Activated T-helper 2 cell treated with anti-CD3 and anti-CD28 coated beads, Interferon-gamma antibody, Interleukin-2, Interleukin-4, amounts not matched to agents 10 μg/mL and 5 μg/mL and 100 μg/mL, durations not matched to agents 14 hours and 24 hours and 36 hours (primary cell): ENCODE results near the gene MAP2. TPM values are rescaled to one million over a fixed set of nuclear protein-coding genes. Genes with fewer than 3 reads are reported as not detected.

Source experiments
- DNase-seq: peaks from one replicate; pipeline ENCODE4 v3.0.0; 2021; ENCODE audit warnings: low spot score
- H3K27ac Mint-ChIP-seq: one replicate; pipeline ENCODE4 v1.8.0; 2021; ENCODE audit warnings: mixed read lengths
- H3K27me3 Mint-ChIP-seq: one replicate; pipeline ENCODE4 v1.8.0; 2021; ENCODE audit warnings: low read depth, mixed read lengths
- H3K36me3 Mint-ChIP-seq: one replicate; pipeline ENCODE4 v1.8.0; 2021; ENCODE audit warnings: low read depth, mixed read lengths
- H3K4me1 Mint-ChIP-seq: one replicate; pipeline ENCODE4 v1.8.0; 2021; ENCODE audit warnings: low read depth, mixed read lengths
- H3K4me3 Mint-ChIP-seq: one replicate; pipeline ENCODE4 v1.8.0; 2021; ENCODE audit warnings: low read depth, mild to moderate bottlenecking, moderate library complexity, mixed read lengths
- H3K9me3 Mint-ChIP-seq: one replicate; pipeline ENCODE4 v1.8.0; 2021; ENCODE audit warnings: mixed read lengths
- intact Hi-C: fragments of 100-400 bp; cut with micrococcal nuclease; formaldehyde crosslinking; loops from one replicate; pipeline ENCODE4 v1.15.1; 2023
- total RNA-seq: library from RNA; stranded (reverse); gene quantifications from 2 replicates; pipeline ENCODE4 v1.2.3, GENCODE V29; 2022

Gene MAP2
- total RNA-seq, 1 donor from 2014 or later = not detected

DNA sequence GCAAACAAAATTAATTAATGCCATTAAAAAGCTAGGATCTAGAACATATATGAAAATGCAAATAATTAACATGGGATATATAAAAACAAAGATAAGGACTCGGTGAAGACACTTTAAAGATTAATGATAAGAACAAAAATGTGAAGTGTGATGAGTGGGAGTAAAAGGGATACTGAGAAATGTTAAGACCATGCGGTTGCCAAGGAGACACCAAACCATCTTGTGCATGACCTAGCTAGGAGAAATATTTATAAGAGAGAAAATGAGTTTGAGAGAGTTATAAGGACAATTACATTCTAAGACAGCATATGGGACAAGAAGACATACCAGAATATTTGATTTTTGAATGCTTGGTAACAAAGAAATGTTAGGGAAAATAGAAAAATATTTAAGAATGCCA, 25.4 kb upstream of the MAP2 start:
- no peaks in the 10 kb centered on the region for H3K4me1 Mint-ChIP-seq
- H3K27me3 Mint-ChIP-seq = no peaks in the 10 kb centered on the region
- H3K9me3 Mint-ChIP-seq = no peaks in the 10 kb centered on the region
- H3K36me3 Mint-ChIP-seq = no peaks in the 10 kb centered on the region
- intact Hi-C loops = no loop called here
- no peak overlapping the region for H3K27ac Mint-ChIP-seq
- no peak for DNase-seq
- H3K4me3 Mint-ChIP-seq = no peak overlapping the region

DNA sequence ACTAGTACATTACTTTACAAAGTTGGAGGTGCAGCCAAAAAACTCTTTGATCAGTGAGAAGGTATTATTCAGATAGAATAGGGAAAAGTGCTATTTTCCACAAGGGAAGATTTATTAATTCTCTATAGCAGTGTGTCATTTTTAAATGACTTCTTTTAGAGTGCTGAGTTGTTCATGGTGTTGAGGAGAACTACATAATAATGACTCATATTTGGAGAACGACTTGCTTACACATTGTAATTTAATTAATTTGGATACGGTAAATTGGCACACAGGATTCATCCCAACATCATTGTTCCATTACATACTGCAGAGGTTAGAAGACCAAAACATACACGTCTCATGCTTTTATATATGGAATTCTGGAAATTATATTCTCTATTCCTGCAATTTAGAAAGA, 22.1 kb upstream of the MAP2 start:
- intact Hi-C loops = no loop called here
- no peak overlapping the region for H3K27ac Mint-ChIP-seq
- H3K4me1 Mint-ChIP-seq = no peaks in the 10 kb centered on the region
- no peaks in the 10 kb centered on the region for H3K9me3 Mint-ChIP-seq
- H3K4me3 Mint-ChIP-seq = no peak overlapping the region
- DNase-seq = no peak
- H3K27me3 Mint-ChIP-seq = no peaks in the 10 kb centered on the region
- H3K36me3 Mint-ChIP-seq = no peaks in the 10 kb centered on the region

DNA sequence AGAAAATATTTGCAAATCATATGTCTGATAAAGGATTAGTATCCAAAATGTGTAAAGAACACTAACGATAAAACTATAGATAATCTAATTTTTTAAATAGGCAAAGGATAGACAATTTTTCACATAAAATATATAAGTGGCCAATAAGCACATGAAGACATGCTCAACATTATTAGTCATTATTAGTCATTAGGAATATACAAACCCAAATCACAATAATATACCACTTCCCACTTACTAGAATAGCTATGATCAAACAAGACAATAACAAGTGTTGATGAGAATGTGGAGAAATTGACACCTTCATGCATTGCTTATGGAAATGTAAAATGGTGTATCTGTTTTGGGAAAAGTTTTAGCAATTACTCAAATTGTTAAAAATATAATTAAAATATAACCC, 12.6 kb upstream of the MAP2 start:
- intact Hi-C loops = no loop called here
- H3K4me1 Mint-ChIP-seq = no peaks in the 10 kb centered on the region
- no peaks in the 10 kb centered on the region for H3K36me3 Mint-ChIP-seq

DNA sequence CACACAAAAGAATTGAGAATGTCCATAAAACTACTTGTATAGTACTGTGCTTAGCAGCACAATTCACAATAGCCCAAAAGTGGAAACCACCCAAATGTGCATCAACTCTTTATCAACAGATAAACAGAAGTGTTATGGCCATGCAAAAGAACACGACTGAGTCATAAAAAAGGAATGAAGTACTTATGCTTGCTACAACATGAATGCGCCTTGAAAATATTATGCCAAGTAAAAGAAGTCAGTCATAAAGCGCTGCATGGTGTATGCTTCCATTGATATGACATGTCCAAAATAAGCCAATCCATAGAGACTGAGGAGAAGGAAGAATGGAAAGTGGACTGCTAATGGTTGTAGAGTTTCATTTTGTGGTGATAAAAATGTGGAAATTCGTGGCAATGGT, 12.1 kb upstream of the MAP2 start:
- no peaks in the 10 kb centered on the region for H3K36me3 Mint-ChIP-seq
- H3K27me3 Mint-ChIP-seq = no peaks in the 10 kb centered on the region
- no peaks in the 10 kb centered on the region for H3K4me1 Mint-ChIP-seq
- no peak overlapping the region for H3K27ac Mint-ChIP-seq
- no peak for DNase-seq
- intact Hi-C loops = no loop called here
- no peak overlapping the region for H3K4me3 Mint-ChIP-seq
- no peaks in the 10 kb centered on the region for H3K9me3 Mint-ChIP-seq

More for the DNA sequence above, 12.6 kb upstream of the MAP2 start:
- Mint-ChIP-seq H3K27me3 (no peaks in the 10 kb centered on the region), H3K9me3 (no peaks in the 10 kb centered on the region), H3K4me3 (no peak overlapping the region), H3K27ac (no peak overlapping the region)
- DNase-seq = no peak

DNA sequence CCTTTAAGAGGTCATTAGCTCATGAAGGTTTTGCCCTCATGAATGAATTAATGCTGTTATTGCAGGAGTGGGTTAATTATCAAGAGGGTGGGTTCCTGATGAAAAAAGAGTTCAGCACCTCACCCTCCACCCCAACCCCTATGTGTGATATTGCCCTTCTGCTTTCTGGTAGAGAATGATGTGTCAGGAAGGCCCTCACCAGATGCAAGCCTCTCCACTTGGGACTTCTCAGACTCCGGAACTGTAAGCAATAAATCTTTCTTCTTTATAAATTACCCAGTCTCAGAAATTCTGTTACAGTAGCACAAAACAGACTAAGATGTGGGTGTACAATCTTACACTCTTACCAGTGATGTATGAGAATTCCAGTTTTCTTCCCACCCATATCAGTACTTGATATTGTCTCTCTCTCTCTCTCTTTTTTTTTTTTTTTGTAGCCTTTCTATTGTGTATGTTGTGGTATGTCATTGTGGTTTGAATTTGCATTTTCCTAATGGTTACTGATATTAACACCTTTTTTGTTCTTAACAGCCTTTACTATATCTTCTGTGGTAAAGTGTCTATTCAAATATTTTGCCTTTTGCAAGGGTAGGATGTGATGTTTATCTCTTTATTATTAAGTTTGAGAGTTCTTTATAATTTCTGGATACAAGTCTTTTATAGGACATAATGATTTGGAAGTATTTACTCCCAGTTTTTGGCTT, 10.4 kb upstream of the MAP2 start:
- H3K36me3 Mint-ChIP-seq = no peaks in the 10 kb centered on the region
- no peaks in the 10 kb centered on the region for H3K9me3 Mint-ChIP-seq
- H3K27ac Mint-ChIP-seq = no peak overlapping the region
- no peak for DNase-seq
- intact Hi-C loops = no loop called here
- no peaks in the 10 kb centered on the region for H3K27me3 Mint-ChIP-seq
- H3K4me3 Mint-ChIP-seq = no peak overlapping the region
- H3K4me1 Mint-ChIP-seq = no peaks in the 10 kb centered on the region

DNA sequence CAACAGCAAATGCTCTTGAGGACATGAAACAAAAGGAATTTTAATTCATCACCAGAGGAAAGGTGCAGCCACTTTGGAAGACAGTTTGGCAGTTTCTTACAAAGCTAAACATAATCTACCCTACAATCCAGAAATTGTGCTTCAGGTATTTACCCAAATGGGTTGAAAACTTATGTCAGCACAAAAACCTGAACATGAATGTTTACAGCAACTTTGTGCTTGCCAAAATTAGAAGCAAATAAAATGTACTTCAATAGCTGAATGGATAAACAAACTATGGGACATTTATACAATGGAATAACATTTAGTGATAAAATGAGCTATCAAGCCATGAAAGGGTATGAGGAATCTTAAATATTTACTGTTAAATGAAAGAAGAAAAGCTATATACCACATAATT, 6.9 kb upstream of the MAP2 start:
- H3K4me3 Mint-ChIP-seq = no peak overlapping the region
- H3K4me1 Mint-ChIP-seq = no peaks in the 10 kb centered on the region
- no peak overlapping the region for H3K27ac Mint-ChIP-seq
- intact Hi-C loops = no loop called here
- H3K36me3 Mint-ChIP-seq = no peaks in the 10 kb centered on the region
- peaks cover 2% of the 10 kb centered on the region for H3K27me3 Mint-ChIP-seq
- H3K9me3 Mint-ChIP-seq = no peaks in the 10 kb centered on the region
- DNase-seq = no peak

DNA sequence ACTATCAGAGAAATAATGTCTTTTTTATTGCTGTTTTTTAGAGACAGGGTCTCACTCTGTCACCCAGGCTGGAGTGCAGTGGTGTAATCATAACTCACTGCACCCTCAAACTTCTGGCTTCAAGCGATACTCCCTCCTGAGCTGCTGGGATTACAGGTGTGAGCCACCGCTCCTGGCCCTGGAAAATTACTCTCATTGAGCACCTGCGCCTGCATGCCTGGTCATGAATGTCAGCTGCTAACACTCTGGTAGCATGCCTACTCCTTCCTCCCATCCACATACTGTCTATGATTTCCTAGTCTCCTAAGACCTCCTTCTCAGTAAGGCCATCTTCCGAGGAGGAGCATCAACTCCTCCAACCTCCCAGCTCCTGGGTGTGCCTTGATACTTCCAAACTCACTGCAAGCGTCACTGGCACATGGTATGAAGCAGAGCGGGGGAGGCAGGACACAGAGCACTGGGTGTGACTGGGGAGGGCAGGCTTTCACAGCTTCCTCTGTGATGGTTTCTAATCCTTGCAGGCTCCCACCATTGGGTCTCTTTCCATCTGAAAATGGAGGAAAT, 1.6 kb upstream of the MAP2 start:
- H3K27ac Mint-ChIP-seq = no peak overlapping the region
- no peaks in the 10 kb centered on the region for H3K9me3 Mint-ChIP-seq
- peaks cover 34% of the 10 kb centered on the region for H3K27me3 Mint-ChIP-seq
- no peak for DNase-seq
- intact Hi-C loops = loop anchor here (5.0 to 10.0 kb wide), 5 partner anchors 85 to 1017 kb away; partner anchors contain the start of genes PTH2R and RPE
- H3K4me3 Mint-ChIP-seq = no peak overlapping the region
- no peaks in the 10 kb centered on the region for H3K36me3 Mint-ChIP-seq
- H3K4me1 Mint-ChIP-seq = peaks cover 12% of the 10 kb centered on the region

DNA sequence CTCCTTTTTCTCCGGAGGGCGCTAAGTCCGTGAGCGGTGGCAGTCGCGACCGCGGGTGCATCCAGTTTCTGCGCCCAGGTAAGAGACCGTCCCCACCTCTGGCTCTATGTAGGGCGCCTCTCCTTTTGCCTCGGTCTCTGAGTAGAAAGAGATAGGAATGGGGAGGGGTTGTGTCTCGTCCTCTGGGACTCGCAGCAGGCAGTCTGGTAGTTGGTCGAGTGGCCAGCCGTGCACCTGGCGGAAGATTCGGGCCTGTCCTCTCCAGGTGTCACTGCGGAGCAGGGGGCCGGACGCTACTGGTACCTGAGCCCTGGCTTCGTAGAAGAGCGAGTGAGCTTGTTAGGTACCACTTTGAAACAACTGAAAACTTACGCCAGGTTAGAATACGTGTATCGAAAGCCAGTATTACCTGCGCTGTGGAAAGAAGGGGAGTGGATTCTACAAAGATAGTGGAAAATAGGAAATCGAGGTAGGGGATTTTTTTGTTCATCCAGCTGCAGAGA, 403 bp downstream of the MAP2 start:
- Mint-ChIP-seq H3K4me1 (peaks cover 12% of the 10 kb centered on the region), H3K27ac (no peak overlapping the region), H3K9me3 (no peaks in the 10 kb centered on the region), H3K4me3 (peak overlapping the region; percentile 73), H3K27me3 (peaks cover 36% of the 10 kb centered on the region), H3K36me3 (no peaks in the 10 kb centered on the region)
- intact Hi-C loops = loop anchor here (5.0 to 10.0 kb wide), 5 partner anchors 87 to 1019 kb away; partner anchors contain the start of genes PTH2R and RPE
- no peak for DNase-seq

DNA sequence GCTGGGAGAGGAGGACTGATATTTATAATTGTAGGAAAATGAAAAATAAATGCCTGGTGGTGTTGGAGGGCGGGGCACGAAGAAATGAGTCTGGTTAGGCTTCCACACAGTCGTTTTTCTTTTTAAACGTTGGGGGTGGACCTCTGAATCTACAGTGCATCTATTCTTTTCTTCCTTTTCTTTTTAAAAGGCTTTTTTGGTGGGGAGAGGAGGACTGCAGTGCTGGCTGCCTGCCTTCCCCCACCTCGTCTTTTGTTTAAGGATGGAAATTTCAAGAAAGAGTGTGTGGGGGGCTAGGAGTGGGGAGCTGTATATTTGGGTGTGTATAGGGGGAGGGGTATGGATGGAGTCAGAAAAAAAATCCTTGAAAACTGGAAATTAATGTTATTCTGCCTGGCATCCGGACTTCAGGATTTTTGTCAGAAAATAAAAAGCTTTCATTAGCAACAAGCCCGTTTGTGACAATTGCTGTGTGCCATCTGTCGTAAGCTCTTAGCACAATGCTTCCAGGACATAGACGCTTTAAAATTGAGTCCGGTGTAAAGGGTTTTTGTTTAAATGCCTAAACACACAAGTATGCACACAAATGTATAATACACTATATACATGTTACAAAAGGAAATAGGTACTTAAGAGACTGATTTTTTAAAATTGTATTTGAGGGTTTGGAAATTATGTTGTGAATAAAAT, 1.1 kb downstream of the MAP2 start:
- Mint-ChIP-seq H3K9me3 (no peaks in the 10 kb centered on the region), H3K4me1 (peaks cover 12% of the 10 kb centered on the region), H3K36me3 (no peaks in the 10 kb centered on the region), H3K4me3 (peak overlapping the region; percentile 73), H3K27ac (no peak overlapping the region), H3K27me3 (peaks cover 36% of the 10 kb centered on the region)
- no peak for DNase-seq
- intact Hi-C loops = loop anchor here (5.0 to 10.0 kb wide), 6 partner anchors 88 to 1020 kb away; partner anchors contain the start of genes PTH2R and RPE

DNA sequence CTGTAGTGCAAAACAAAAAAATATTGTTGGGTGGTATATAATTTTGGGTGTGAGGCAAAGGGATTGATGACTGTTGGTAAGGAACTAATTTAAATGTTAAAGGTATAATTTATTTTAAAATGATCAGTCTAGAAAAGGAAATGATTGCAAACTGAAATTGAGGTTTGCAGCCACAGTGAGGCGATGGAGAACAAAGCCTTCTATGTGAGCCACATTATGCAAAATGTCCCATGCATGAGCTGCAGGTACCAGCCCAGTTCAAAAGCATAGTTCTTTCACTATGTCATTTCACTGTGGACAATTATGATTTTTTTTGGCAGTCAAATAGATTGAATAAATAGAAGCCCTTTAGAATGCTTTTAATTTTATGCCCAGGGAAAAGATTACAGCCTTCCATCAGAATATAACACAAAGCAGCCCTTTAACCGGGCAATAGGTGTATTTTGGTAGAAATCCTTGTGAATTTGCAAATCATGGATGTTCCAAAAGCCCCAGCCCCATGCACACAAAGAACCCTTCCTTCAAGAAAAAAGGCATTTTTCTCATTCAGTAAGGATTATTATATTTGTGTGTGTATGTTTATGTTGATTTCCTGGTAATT, 1.7 kb downstream of the MAP2 start:
- no peaks in the 10 kb centered on the region for H3K36me3 Mint-ChIP-seq
- intact Hi-C loops = loop anchor here (5.0 to 10.0 kb wide), 4 partner anchors 152 to 1021 kb away; partner anchors contain the start of gene PTH2R
- no peak overlapping the region for H3K4me3 Mint-ChIP-seq
- no peak overlapping the region for H3K27ac Mint-ChIP-seq
- H3K9me3 Mint-ChIP-seq = no peaks in the 10 kb centered on the region
- peaks cover 12% of the 10 kb centered on the region for H3K4me1 Mint-ChIP-seq
- no peak for DNase-seq
- H3K27me3 Mint-ChIP-seq = peaks cover 36% of the 10 kb centered on the region

DNA sequence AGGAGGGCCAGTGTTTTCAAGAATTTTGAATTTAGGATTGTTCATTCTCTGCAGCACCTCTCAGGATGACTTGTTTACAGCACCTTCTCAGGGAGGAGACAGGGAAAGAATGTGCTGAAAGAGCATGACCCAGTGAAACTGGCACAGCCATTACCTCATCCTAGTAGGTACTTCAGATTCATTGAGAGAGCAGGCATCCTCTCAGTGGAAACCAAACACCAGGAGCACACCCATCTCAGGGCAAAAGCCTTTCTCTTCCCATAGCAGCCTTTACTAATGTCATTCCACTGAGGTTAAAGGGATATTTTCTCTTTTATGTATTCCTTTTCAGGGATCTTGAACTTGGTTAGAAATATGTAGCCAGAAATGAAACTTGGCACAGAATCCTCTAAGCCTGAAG, 2.6 kb downstream of the MAP2 start:
- Mint-ChIP-seq H3K9me3 (no peaks in the 10 kb centered on the region), H3K36me3 (no peaks in the 10 kb centered on the region), H3K4me1 (peaks cover 12% of the 10 kb centered on the region), H3K27ac (no peak overlapping the region), H3K27me3 (peaks cover 36% of the 10 kb centered on the region), H3K4me3 (no peak overlapping the region)
- intact Hi-C loops = loop anchor here (5.0 to 10.0 kb wide), 4 partner anchors 151 to 1022 kb away; partner anchors contain the start of gene PTH2R
- no peak for DNase-seq

DNA sequence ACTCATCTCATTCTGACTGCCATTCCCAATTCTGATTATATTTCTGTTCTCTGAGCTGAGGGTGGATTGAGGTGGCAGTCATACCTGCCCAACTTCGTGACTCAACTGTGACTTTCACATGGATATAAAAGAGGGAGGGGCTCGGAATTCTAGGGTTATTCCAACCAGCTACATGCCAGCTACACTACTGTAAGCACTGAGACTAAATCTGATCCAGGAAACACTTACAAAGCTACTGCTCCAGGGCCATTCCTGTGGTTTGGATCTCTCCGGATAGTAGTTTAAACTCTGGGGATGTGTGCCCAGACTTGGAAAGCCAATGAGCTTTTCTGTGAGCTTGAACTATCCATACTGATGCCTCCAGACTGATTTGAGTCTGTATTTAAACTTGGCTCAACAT, 7.9 kb downstream of the MAP2 start:
- Mint-ChIP-seq H3K27me3 (peaks cover 3% of the 10 kb centered on the region), H3K4me1 (no peaks in the 10 kb centered on the region), H3K27ac (no peak overlapping the region), H3K36me3 (no peaks in the 10 kb centered on the region), H3K9me3 (no peaks in the 10 kb centered on the region), H3K4me3 (no peak overlapping the region)
- no peak for DNase-seq
- intact Hi-C loops = no loop called here
